Measurements from ENCODE around the gene SIGLEC11. TPM values are rescaled to one million over a fixed set of nuclear protein-coding genes. Genes with fewer than 3 reads are reported as not detected.

SIGLEC11 gene
- total and polyA plus RNA-seq, 2 of the 13 experiments (the other 11 are each of a cell fraction or from before 2014, with no cell fraction given): not detected

DNA sequence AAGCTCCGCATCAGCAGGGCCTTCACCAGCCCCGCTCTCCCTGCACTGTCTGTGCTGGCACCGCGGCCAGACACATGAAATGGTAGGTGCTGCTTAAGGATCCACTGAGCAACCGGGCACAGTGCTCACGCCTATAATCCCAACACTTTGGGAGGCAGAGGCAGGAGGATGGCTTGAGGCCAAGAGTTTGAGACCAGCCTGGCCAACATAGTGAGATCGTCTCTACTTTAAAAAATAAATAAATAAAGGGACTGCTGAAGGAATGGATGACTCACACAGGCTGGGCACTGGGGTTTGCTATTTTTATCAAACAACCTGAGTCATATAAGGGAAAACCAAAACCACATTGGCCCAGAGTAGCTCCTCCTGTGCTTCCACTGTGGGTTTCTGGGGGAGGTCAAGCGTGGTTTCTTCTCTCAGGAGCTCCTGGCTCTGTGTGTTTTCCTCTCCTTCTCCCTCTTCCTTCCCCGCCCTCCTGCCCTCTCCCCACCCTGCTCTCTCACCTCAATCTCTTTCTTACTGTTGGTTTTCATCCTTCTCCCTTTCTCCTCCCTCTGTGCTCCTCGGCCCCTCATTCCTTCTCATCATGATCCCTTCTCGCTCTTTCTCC, 42.9 kb upstream of the SIGLEC11 start:
- CTCF ChIA-PET (ENCODE audit: low intra/inter-chr PET ratio, low total read pairs): no interaction called here
- Histone ChIP-seq H3K4me1 (ENCODE audit: insufficient read depth, low read length) (no peaks in the 10 kb centered on the region), H3K9me3 (ENCODE audit: low read length) (no peaks in the 10 kb centered on the region), H3K36me3 (replicated peaks in 1 of 2; ENCODE audit: control insufficient read depth in 1 of 2, insufficient read depth in 2 of 2, low read length in 2 of 2) (peaks cover 29 to 77% of the 10 kb centered on the region in 2 experiments), H3K27ac (ENCODE audit: extremely low read length, insufficient read depth, low read length) (no peak overlapping the region), H3K4me2 (ENCODE audit: low read depth, low read length) (no peak overlapping the region), H2AFZ (ENCODE audit: low read length) (no peak overlapping the region), H3K4me3 (replicated peaks in 1 of 3; ENCODE audit: insufficient read depth in 1 of 3, low read depth in 2 of 3, low read length in 3 of 3) (no peak overlapping the region), H4K20me1 (ENCODE audit: insufficient read depth, low read length) (no peaks in the 10 kb centered on the region), H3K9ac (ENCODE audit: insufficient read depth, low read depth, low read length) (no peak overlapping the region), H3K27me3 (ENCODE audit: control insufficient read depth in 1 of 2, insufficient read depth in 2 of 2, low read length in 2 of 2) (no peaks in the 10 kb centered on the region), H3K79me2 (ENCODE audit: insufficient read depth, low read length) (no peaks in the 10 kb centered on the region)
- POLR2A ChIA-PET: no interaction called here
- no peak for ATAC-seq
- intact Hi-C loops (cut with micrococcal nuclease; ENCODE audit: unreplicated experiment) (no loop called here), in situ Hi-C loops (cut with HindIII; ENCODE audit: extremely low pct_ligation_motif_present, low pct_unique_long_range_greater_than_20kb) (no loop called here)
- no peak for FAIRE-seq
- no peak for DNase-seq (ENCODE audit: low spot score)
- WGBS (ENCODE audit: low lambda C conversion rate): 94% methylated on average over 11 of the region's 11 CpGs
- BruUV-seq (replicated peaks): no TSS peak
- TF ChIP-seq THAP11 (CRISPR knock-in tag; IDR thresholded peaks at IDR 0.05) (no peak), ZNF260 (CRISPR knock-in tag; IDR thresholded peaks at IDR 0.05; ENCODE audit: borderline replicate concordance, low read depth) (no peak), STAG1 (CRISPR knock-in tag; IDR thresholded peaks at IDR 0.05) (no peak), CBX1 (IDR thresholded peaks at IDR 0.05; ENCODE audit: low read depth) (no peak), CHD2 (IDR thresholded peaks at IDR 0.05; ENCODE audit: low read depth, low read length) (no peak), NCOA2 (CRISPR knock-in tag; IDR thresholded peaks at IDR 0.05) (no peak), U2AF2 (IDR thresholded peaks at IDR 0.05; ENCODE audit: low read depth, low read length) (no peak), MZF1 (CRISPR knock-in tag; IDR thresholded peaks at IDR 0.05; ENCODE audit: borderline replicate concordance) (no peak), HNRNPK (IDR thresholded peaks at IDR 0.05; ENCODE audit: low read depth, low read length, poor library complexity, severe bottlenecking) (no peak), NR1H2 (CRISPR knock-in tag; IDR thresholded peaks at IDR 0.05; ENCODE audit: borderline replicate concordance, low read depth) (no peak), SMARCE1 (IDR thresholded peaks at IDR 0.05; ENCODE audit: borderline replicate concordance) (no peak), ZNF841 (CRISPR knock-in tag; IDR thresholded peaks at IDR 0.05; ENCODE audit: borderline replicate concordance) (no peak), ELF3 (CRISPR knock-in tag; IDR thresholded peaks at IDR 0.05) (no peak)
- TF ChIP-seq, protein P1, sequence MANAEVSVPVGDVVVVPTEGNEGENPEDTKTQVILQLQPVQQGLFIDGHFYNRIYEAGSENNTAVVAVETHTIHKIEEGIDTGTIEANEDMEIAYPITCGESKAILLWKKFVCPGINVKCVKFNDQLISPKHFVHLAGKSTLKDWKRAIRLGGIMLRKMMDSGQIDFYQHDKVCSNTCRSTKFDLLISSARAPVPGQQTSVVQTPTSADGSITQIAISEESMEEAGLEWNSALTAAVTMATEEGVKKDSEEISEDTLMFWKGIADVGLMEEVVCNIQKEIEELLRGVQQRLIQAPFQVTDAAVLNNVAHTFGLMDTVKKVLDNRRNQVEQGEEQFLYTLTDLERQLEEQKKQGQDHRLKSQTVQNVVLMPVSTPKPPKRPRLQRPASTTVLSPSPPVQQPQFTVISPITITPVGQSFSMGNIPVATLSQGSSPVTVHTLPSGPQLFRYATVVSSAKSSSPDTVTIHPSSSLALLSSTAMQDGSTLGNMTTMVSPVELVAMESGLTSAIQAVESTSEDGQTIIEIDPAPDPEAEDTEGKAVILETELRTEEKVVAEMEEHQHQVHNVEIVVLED (CRISPR knock-in tag; IDR thresholded peaks at IDR 0.05; ENCODE audit: borderline replicate concordance): no peak
- TF ChIP-seq, protein P2, sequence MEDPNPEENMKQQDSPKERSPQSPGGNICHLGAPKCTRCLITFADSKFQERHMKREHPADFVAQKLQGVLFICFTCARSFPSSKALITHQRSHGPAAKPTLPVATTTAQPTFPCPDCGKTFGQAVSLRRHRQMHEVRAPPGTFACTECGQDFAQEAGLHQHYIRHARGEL (CRISPR knock-in tag; IDR thresholded peaks at IDR 0.05): no peak
- TF ChIP-seq, protein P3, sequence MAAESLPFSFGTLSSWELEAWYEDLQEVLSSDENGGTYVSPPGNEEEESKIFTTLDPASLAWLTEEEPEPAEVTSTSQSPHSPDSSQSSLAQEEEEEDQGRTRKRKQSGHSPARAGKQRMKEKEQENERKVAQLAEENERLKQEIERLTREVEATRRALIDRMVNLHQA (CRISPR knock-in tag; IDR thresholded peaks at IDR 0.05): no peak
- TF ChIP-seq, protein P4, sequence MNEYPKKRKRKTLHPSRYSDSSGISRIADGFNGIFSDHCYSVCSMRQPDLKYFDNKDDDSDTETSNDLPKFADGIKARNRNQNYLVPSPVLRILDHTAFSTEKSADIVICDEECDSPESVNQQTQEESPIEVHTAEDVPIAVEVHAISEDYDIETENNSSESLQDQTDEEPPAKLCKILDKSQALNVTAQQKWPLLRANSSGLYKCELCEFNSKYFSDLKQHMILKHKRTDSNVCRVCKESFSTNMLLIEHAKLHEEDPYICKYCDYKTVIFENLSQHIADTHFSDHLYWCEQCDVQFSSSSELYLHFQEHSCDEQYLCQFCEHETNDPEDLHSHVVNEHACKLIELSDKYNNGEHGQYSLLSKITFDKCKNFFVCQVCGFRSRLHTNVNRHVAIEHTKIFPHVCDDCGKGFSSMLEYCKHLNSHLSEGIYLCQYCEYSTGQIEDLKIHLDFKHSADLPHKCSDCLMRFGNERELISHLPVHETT (CRISPR knock-in tag; conservative IDR thresholded peaks at IDR 0.05): no peak
- TF ChIP-seq, protein P5, sequence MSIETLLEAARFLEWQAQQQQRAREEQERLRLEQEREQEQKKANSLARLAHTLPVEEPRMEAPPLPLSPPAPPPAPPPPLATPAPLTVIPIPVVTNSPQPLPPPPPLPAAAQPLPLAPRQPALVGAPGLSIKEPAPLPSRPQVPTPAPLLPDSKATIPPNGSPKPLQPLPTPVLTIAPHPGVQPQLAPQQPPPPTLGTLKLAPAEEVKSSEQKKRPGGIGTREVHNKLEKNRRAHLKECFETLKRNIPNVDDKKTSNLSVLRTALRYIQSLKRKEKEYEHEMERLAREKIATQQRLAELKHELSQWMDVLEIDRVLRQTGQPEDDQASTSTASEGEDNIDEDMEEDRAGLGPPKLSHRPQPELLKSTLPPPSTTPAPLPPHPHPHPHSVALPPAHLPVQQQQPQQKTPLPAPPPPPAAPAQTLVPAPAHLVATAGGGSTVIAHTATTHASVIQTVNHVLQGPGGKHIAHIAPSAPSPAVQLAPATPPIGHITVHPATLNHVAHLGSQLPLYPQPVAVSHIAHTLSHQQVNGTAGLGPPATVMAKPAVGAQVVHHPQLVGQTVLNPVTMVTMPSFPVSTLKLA (IDR thresholded peaks at IDR 0.05): no peak
- TF ChIP-seq, protein P6, sequence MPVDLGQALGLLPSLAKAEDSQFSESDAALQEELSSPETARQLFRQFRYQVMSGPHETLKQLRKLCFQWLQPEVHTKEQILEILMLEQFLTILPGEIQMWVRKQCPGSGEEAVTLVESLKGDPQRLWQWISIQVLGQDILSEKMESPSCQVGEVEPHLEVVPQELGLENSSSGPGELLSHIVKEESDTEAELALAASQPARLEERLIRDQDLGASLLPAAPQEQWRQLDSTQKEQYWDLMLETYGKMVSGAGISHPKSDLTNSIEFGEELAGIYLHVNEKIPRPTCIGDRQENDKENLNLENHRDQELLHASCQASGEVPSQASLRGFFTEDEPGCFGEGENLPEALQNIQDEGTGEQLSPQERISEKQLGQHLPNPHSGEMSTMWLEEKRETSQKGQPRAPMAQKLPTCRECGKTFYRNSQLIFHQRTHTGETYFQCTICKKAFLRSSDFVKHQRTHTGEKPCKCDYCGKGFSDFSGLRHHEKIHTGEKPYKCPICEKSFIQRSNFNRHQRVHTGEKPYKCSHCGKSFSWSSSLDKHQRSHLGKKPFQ (CRISPR knock-in tag; IDR thresholded peaks at IDR 0.05; ENCODE audit: insufficient replicate concordance): no peak
